Measurements from ENCODE around the gene FBH1. TPM values are rescaled to one million over a fixed set of nuclear protein-coding genes. Genes with fewer than 3 reads are reported as not detected.

FBH1 gene
- total and polyA plus RNA-seq, 4 donors, result 19.9 to 58.4 (median 48.1) TPM

DNA sequence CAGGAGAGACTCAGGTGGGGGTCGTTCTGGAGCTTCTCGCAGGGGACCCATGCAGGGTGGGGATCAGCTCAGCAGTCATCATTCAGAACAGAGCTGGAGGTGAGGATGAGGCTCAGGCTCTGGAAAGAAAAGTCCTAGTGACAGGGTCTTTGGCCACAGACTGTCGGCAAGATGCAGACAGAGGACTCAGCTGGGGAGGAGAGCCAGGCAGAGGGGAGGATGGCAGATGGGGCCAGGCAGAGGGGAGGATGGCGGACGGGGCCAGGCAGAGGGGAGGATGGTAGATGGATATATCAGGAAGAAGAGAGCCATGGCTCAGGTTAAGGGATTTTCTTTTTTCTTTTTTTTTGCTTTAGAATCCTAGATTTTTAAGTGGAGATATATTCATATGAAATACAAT is 95.0 kb downstream of the FBH1 start:
- H3K27me3 ChIP-seq (ENCODE audit: control insufficient read depth in 4 of 4, insufficient read depth in 4 of 4, low read length in 3 of 4), result no peaks in the 10 kb centered on the region
- no peaks in the 10 kb centered on the region for H3K9me3 ChIP-seq (ENCODE audit: control insufficient read depth in 4 of 4, low read length in 3 of 4)
- no peak for DNase-seq (ENCODE audit: low spot score)
- no peak overlapping the region for H3K9ac ChIP-seq (ENCODE audit: low read depth in 1 of 2, low read length in 2 of 2)
- H3K4me3 ChIP-seq (ENCODE audit: low read depth in 1 of 3, low read length in 3 of 3), result no peak overlapping the region
- H3K27ac ChIP-seq (ENCODE audit: low read depth in 1 of 2, low read length in 2 of 2), result no peak overlapping the region
- no peaks in the 10 kb centered on the region for H3K4me1 ChIP-seq (ENCODE audit: control insufficient read depth in 4 of 4, insufficient read depth in 4 of 4, low read length in 3 of 4)
- no peaks in the 10 kb centered on the region for H3K36me3 ChIP-seq (ENCODE audit: control insufficient read depth in 4 of 4, insufficient read depth in 3 of 4, low read depth in 1 of 4, low read length in 3 of 4)
- no peak for TF ChIP-seq REST (IDR thresholded peaks at IDR 0.05)
- no peak for TF ChIP-seq HNF4G (IDR thresholded peaks at IDR 0.05)
- TF ChIP-seq GABPA (IDR thresholded peaks at IDR 0.05 in 1 of 2, conservative IDR thresholded peaks at IDR 0.05 in 1 of 2), result no peak
- TF ChIP-seq FOXA2 (IDR thresholded peaks at IDR 0.05), result no peak
- no peak for TF ChIP-seq FOXA1 (IDR thresholded peaks at IDR 0.05)
- TF ChIP-seq, protein P1, sequence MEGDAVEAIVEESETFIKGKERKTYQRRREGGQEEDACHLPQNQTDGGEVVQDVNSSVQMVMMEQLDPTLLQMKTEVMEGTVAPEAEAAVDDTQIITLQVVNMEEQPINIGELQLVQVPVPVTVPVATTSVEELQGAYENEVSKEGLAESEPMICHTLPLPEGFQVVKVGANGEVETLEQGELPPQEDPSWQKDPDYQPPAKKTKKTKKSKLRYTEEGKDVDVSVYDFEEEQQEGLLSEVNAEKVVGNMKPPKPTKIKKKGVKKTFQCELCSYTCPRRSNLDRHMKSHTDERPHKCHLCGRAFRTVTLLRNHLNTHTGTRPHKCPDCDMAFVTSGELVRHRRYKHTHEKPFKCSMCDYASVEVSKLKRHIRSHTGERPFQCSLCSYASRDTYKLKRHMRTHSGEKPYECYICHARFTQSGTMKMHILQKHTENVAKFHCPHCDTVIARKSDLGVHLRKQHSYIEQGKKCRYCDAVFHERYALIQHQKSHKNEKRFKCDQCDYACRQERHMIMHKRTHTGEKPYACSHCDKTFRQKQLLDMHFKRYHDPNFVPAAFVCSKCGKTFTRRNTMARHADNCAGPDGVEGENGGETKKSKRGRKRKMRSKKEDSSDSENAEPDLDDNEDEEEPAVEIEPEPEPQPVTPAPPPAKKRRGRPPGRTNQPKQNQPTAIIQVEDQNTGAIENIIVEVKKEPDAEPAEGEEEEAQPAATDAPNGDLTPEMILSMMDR (IDR thresholded peaks at IDR 0.05; ENCODE audit: low read depth, low read length, missing input control), result no peak
- no peak for TF ChIP-seq EGR1 (IDR thresholded peaks at IDR 0.05; ENCODE audit: low read depth in 2 of 2)
- TF ChIP-seq ZBTB33 (IDR thresholded peaks at IDR 0.05), result no peak
- TF ChIP-seq TAF1 (conservative IDR thresholded peaks at IDR 0.05), result no peak
- TF ChIP-seq HNF4A (conservative IDR thresholded peaks at IDR 0.05), result no peak
- TF ChIP-seq, protein P2, sequence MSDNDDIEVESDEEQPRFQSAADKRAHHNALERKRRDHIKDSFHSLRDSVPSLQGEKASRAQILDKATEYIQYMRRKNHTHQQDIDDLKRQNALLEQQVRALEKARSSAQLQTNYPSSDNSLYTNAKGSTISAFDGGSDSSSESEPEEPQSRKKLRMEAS (IDR thresholded peaks at IDR 0.05), result no peak
- no peak for TF ChIP-seq YY1 (IDR thresholded peaks at IDR 0.05)
- TF ChIP-seq SP1 (IDR thresholded peaks at IDR 0.05), result no peak
- TF ChIP-seq ATF3 (IDR thresholded peaks at IDR 0.05), result no peak
- no peak for TF ChIP-seq NR2F2 (IDR thresholded peaks at IDR 0.05)
- TF ChIP-seq RAD21 (IDR thresholded peaks at IDR 0.05), result no peak
- TF ChIP-seq RXRA (IDR thresholded peaks at IDR 0.05), result no peak
- no peak for TF ChIP-seq JUND (IDR thresholded peaks at IDR 0.05)
- 93% methylated on average over 5 of the region's 5 CpGs for WGBS

Other genes starting within 250 kb of the FBH1 start
- gene ASB13, start 223.6 kb upstream of the FBH1 start, total RNA-seq, result 10 to 100 TPM in 1 of 2 donors, 1 to 10 TPM in 1; 8.5 to 48.3 TPM
- gene ASB13, start 223.6 kb upstream of the FBH1 start, polyA plus RNA-seq, result 10 to 100 TPM; 40.8 to 44.2 TPM
- gene TASOR2, start 205.4 kb upstream of the FBH1 start, total RNA-seq, result 10 to 100 TPM; 18.9 to 40.3 TPM
- gene TASOR2, start 205.4 kb upstream of the FBH1 start, polyA plus RNA-seq, result 1 to 10 TPM; 7.6 to 9.5 TPM
- 100 to 1,000 TPM; 190 TPM for gene GDI2, start 76.8 kb upstream of the FBH1 start, total RNA-seq
- gene GDI2, start 76.8 kb upstream of the FBH1 start, polyA plus RNA-seq, result 100 to 1,000 TPM; 103 to 120 TPM
- 1 to 10 TPM; 2.0 to 3.6 TPM for gene ANKRD16, start 350 bp upstream of the FBH1 start, total RNA-seq
- gene ANKRD16, start 350 bp upstream of the FBH1 start, polyA plus RNA-seq, result 1 to 10 TPM; 1.1 to 2.7 TPM
- 1 to 10 TPM; 6.6 to 9.2 TPM for gene IL15RA, start 87.3 kb downstream of the FBH1 start, total RNA-seq
- 10 to 100 TPM in 1 of 2 donors, 1 to 10 TPM in 1; 9.6 to 10.7 TPM for gene IL15RA, start 87.3 kb downstream of the FBH1 start, polyA plus RNA-seq
- gene IL2RA, start 172.1 kb downstream of the FBH1 start, total RNA-seq, result 1 to 10 TPM in 1 of 2 donors, not detected in 1; 1.6 TPM
- gene IL2RA, start 172.1 kb downstream of the FBH1 start, polyA plus RNA-seq, result under 1 TPM in 1 of 2 donors, not detected in 1; 0.46 TPM
- gene RBM17, start 198.8 kb downstream of the FBH1 start, total RNA-seq, result 10 to 100 TPM; 28.2 to 40.0 TPM
- gene RBM17, start 198.8 kb downstream of the FBH1 start, polyA plus RNA-seq, result 10 to 100 TPM; 16.5 to 44.8 TPM